Cardiac fibroblast (primary cell): ENCODE measurements around the gene ERI3.

Experiments
- DNase-seq, 2 donors: peaks; one replicate each; pipeline versions ENCODE4 v3.0.0 to v3.0.0-alpha.2; 2010; ENCODE audit warnings: low read depth in 2 of 2
- H3K4me3 ChIP-seq, 2 donors: replicated peaks in 1 of 2; 1 replicate in 1 of 2; 2 replicates in 1 of 2; pipeline ENCODE4 v1.5.1; 2011; ENCODE audit warnings: low read depth in 2 of 2, low read length in 2 of 2, mild to moderate bottlenecking in 2 of 2, moderate library complexity in 1 of 2
- CTCF ChIP-seq: IDR thresholded peaks from one replicate; pipeline ENCODE4 v1.5.1; 2011; ENCODE audit warnings: low read depth, mild to moderate bottlenecking, low read length, inconsistent platforms

The ERI3 gene

GRCh38 chr1:44271646-44272045 lies 83.4 kb downstream of the ERI3 start:
- no peak overlapping the region for H3K4me3 ChIP-seq
- DNase-seq = no peak
- TF ChIP-seq CTCF = no peak

GRCh38 chr1:44270686-44271628 lies 84.1 kb downstream of the ERI3 start:
- H3K4me3 ChIP-seq = no peak overlapping the region
- no peak for DNase-seq
- no peak for TF ChIP-seq CTCF

- TF ChIP-seq CTCF = no peak
- DNase-seq = no peak
- no peak overlapping the region for H3K4me3 ChIP-seq
Measured at GRCh38 chr1:44268054-44268453, 87.0 kb downstream of the ERI3 start.

- H3K4me3 ChIP-seq = no peak overlapping the region
- TF ChIP-seq CTCF = no peak
- no peak for DNase-seq
Measured at GRCh38 chr1:44267438-44267837, 87.6 kb downstream of the ERI3 start.

GRCh38 chr1:44266400-44267344 lies 88.4 kb downstream of the ERI3 start:
- no peak for TF ChIP-seq CTCF
- DNase-seq = no peak
- no peak overlapping the region for H3K4me3 ChIP-seq

GRCh38 chr1:44265656-44266358 lies 89.2 kb downstream of the ERI3 start:
- H3K4me3 ChIP-seq = no peak overlapping the region
- no peak for TF ChIP-seq CTCF
- DNase-seq = no peak
